Liver (tissue), 9 donors: Measurements from ENCODE around the gene DCTN1. TPM values are rescaled to one million over a fixed set of nuclear protein-coding genes. Genes with fewer than 3 reads are reported as not detected.
"Not testable (repeated sequence)": the region's sequence is repeated elsewhere in the genome, so short reads cannot be mapped to it uniquely, and the experiment has no call there.

Experiments used
- DNase-seq: peaks from one replicate; pipeline ENCODE4 v3.0.0-alpha.2; 2017; ENCODE audit warnings: low spot score
- H3K27ac ChIP-seq, 2 donors: one replicate each; pipeline ENCODE4 v1.7.0; 2013; ENCODE audit warnings: inconsistent platforms in 2 of 2, low read length in 2 of 2, control low read depth in 1 of 2, low read depth in 1 of 2, mild to moderate bottlenecking in 1 of 2
- H3K27me3 ChIP-seq, 4 donors: one replicate each; pipeline versions ENCODE4 v1.6.1 to v1.7.0; 2013; ENCODE audit warnings: low read length in 3 of 4, inconsistent platforms in 1 of 4, mild to moderate bottlenecking in 1 of 4, moderate library complexity in 1 of 4; ENCODE audit not compliant: control insufficient read depth in 4 of 4, insufficient read depth in 4 of 4
- H3K36me3 ChIP-seq, 4 donors: one replicate each; pipeline versions ENCODE4 v1.6.1 to v1.7.0; 2013; ENCODE audit warnings: low read length in 3 of 4, mild to moderate bottlenecking in 3 of 4, low read depth in 1 of 4, moderate library complexity in 1 of 4; ENCODE audit not compliant: control insufficient read depth in 4 of 4, insufficient read depth in 3 of 4
- H3K4me1 ChIP-seq, 4 donors: one replicate each; pipeline versions ENCODE4 v1.6.1 to v1.7.0; 2013; ENCODE audit warnings: low read length in 3 of 4, mild to moderate bottlenecking in 3 of 4, moderate library complexity in 1 of 4; ENCODE audit not compliant: control insufficient read depth in 4 of 4, insufficient read depth in 4 of 4
- H3K4me3 ChIP-seq, 3 donors: one replicate each; pipeline versions ENCODE4 v1.6.1 to v1.7.0; 2013; ENCODE audit warnings: low read length in 3 of 3, control low read depth in 1 of 3, low read depth in 1 of 3, mild to moderate bottlenecking in 1 of 3
- H3K9ac ChIP-seq, 2 donors: one replicate each; pipeline ENCODE4 v1.7.0; 2013; ENCODE audit warnings: low read length in 2 of 2, mild to moderate bottlenecking in 2 of 2, moderate library complexity in 2 of 2, control low read depth in 1 of 2, low read depth in 1 of 2
- H3K9me3 ChIP-seq, 4 donors: one replicate each; pipeline versions ENCODE4 v1.6.1 to v1.7.0; 2013; ENCODE audit warnings: low read length in 3 of 4; ENCODE audit not compliant: control insufficient read depth in 4 of 4
- ATF3 ChIP-seq: IDR thresholded peaks from 2 replicates; pipeline ENCODE4 v1.6.1; 2016; ENCODE audit warnings: antibody characterized with exemption
- HNF4A ChIP-seq, 2 donors: conservative IDR thresholded peaks; 2 replicates each; pipeline ENCODE4 v1.6.1; 2016; ENCODE audit warnings: antibody characterized with exemption in 2 of 2, mild to moderate bottlenecking in 2 of 2
- JUND ChIP-seq, 2 donors: IDR thresholded peaks; 2 replicates each; pipeline ENCODE4 v1.6.1; 2016; ENCODE audit warnings: antibody characterized with exemption in 2 of 2
- NR2F2 ChIP-seq: IDR thresholded peaks from 2 replicates; pipeline ENCODE4 v1.6.1; 2016; ENCODE audit warnings: antibody characterized with exemption
- RXRA ChIP-seq, 2 donors: IDR thresholded peaks; 2 replicates each; pipeline ENCODE4 v1.6.1; 2017 to 2018; ENCODE audit warnings: antibody characterized with exemption in 2 of 2, mild to moderate bottlenecking in 1 of 2
- ZBTB33 ChIP-seq: IDR thresholded peaks from 2 replicates; pipeline ENCODE4 v1.6.1; 2016; ENCODE audit warnings: antibody characterized with exemption
- WGBS: extraction: QIAGEN DNeasy Blood & Tissue Kit; methylation state at CpG from one replicate; pipeline ENCODE4 v1.1.7; 2013; 5-methylcytosine and 5-hydroxymethylcytosine counted together
- polyA plus RNA-seq, 2 donors: library from polyadenylated mRNA; stranded (reverse) in 1 of 2; unstranded in 1 of 2; fragments of 200-250 nt in 1 of 2; fragments of >200 nt in 1 of 2; fragmentation: Nextera tagmentation in 1 of 2; extraction: Ambion mirVana in 1 of 2; gene quantifications; one replicate each; pipeline versions ENCODE4 v1.2.1 to v1.2.3, GENCODE V29; 2013 to 2015
- total RNA-seq, 2 donors: library from RNA; depleted of rRNA; stranded (reverse); fragments of >200 nt; gene quantifications; one replicate each; pipeline ENCODE4 v1.2.3, GENCODE V29; 2014
- donor health status: healthy.
- donor health status: healthy.
- donor health status: healthy.
- donor health status: healthy.
- donor health status: healthy.

The DCTN1 gene
- total and polyA plus RNA-seq, 4 donors, result 29.7 to 40.9 (median 33.5) TPM

- no peak for DNase-seq
- H3K4me1 ChIP-seq, result peaks cover 6 to 17% (median 7%) of the 10 kb centered on the region in 4 donors
Observed at GRCh38 chr2:74423231-74424095, 43.4 kb upstream of the DCTN1 start.

GRCh38 chr2:74421221-74421870, 41.2 kb upstream of the DCTN1 start, which contains the start of the genes C2orf81 and WDR54:
Gene C2orf81 (minus strand): TSS chr2:74421619. CDS start chr2:74421560, 59 bp downstream.
Gene WDR54 (plus strand): TSS chr2:74421730. CDS start chr2:74422154, 424 bp downstream.
- Histone ChIP-seq H3K9ac (peak within 1 kb of the TSS in 1 of 2 donors; percentile 55), H3K4me3 (peak within 1 kb of the TSS; percentile 47 to 72 (median 60)), H3K36me3 (peaks cover 2 to 12% (median 5%) of the 10 kb centered on the region in 4 donors), H3K27me3 (no peaks in the 10 kb centered on the region), H3K4me1 (peaks cover 6 to 17% (median 7%) of the 10 kb centered on the region in 4 donors), H3K9me3 (no peaks in the 10 kb centered on the region), H3K27ac (peak within 1 kb of the TSS; percentile 6 to 64)
- WGBS, result 2% methylated on average over 57 of the region's 57 CpGs
- TF ChIP-seq NR2F2 (no peak), JUND (IDR thresholded peaks at IDR 0.05) (no peak), RXRA (IDR thresholded peaks at IDR 0.05) (no peak), ZBTB33 (no peak)
- peak; percentile 75 for DNase-seq

More at GRCh38 chr2:74423231-74424095, 43.4 kb upstream of the DCTN1 start:
- no peak for TF ChIP-seq HNF4A (conservative IDR thresholded peaks at IDR 0.05)
- no peak for TF ChIP-seq NR2F2
- no peak for TF ChIP-seq RXRA (IDR thresholded peaks at IDR 0.05)
- TF ChIP-seq ATF3, result no peak
- H3K9ac ChIP-seq, result no peak overlapping the region
- no peak overlapping the region for H3K27ac ChIP-seq
- no peaks in the 10 kb centered on the region for H3K27me3 ChIP-seq
- no peak overlapping the region for H3K4me3 ChIP-seq
- peaks cover 5 to 33% (median 21%) of the 10 kb centered on the region in 4 donors for H3K36me3 ChIP-seq
- WGBS, result 78% methylated on average over 9 of the region's 9 CpGs
- no peaks in the 10 kb centered on the region for H3K9me3 ChIP-seq

GRCh38 chr2:74420443-74421103, 40.5 kb upstream of the DCTN1 start:
- 80% methylated on average over 19 of the region's 19 CpGs for WGBS
- not testable (repeated sequence) for DNase-seq
- peaks cover 7 to 18% (median 10%) of the 10 kb centered on the region in 4 donors for H3K4me1 ChIP-seq

More at GRCh38 chr2:74420443-74421103, 40.5 kb upstream of the DCTN1 start:
- not testable (repeated sequence) for H3K4me3 ChIP-seq, H3K9me3 ChIP-seq, H3K36me3 ChIP-seq, H3K9ac ChIP-seq, H3K27me3 ChIP-seq, H3K27ac ChIP-seq
